DOHH2 (cell line): ENCODE measurements around the gene SSC5D.

Experiments
- H3F3A ChIP-seq: fragments of 200-600 bp; sonication (generic), shearing (Covaris generic); 2 replicates; pipeline ENCODE4 v1.6.0; 2016; ENCODE audit warnings: antibody characterized with exemption, mild to moderate bottlenecking; ENCODE audit not compliant: control insufficient read depth, insufficient read depth
- H3K27ac ChIP-seq: fragments of 200-600 bp; sonication (generic); 2 replicates; pipeline ENCODE4 v1.5.1; 2014; ENCODE audit warnings: low read depth, mild to moderate bottlenecking, low read length, moderate library complexity
- H3K27me3 ChIP-seq: fragments of 200-600 bp; sonication (generic); 2 replicates; pipeline ENCODE4 v1.6.1; 2014; ENCODE audit warnings: mild to moderate bottlenecking, low read length, mixed read lengths; ENCODE audit not compliant: control insufficient read depth
- H3K36me3 ChIP-seq: fragments of 200-600 bp; sonication (generic); 2 replicates; pipeline ENCODE4 v1.6.1; 2014; ENCODE audit warnings: mild to moderate bottlenecking, low read length, moderate library complexity, mixed read lengths; ENCODE audit not compliant: control insufficient read depth
- H3K4me1 ChIP-seq: fragments of 200-600 bp; sonication (generic); 2 replicates; pipeline ENCODE4 v1.6.1; 2014; ENCODE audit warnings: mild to moderate bottlenecking, low read length, mixed read lengths; ENCODE audit not compliant: control insufficient read depth
- H3K4me2 ChIP-seq: fragments of 200-600 bp; sonication (generic); 2 replicates; pipeline ENCODE4 v1.6.0; 2014; ENCODE audit warnings: mild to moderate bottlenecking, low read length, moderate library complexity
- H3K4me3 ChIP-seq: fragments of 200-600 bp; sonication (generic); 2 replicates; pipeline ENCODE4 v1.5.1; 2014; ENCODE audit warnings: mild to moderate bottlenecking, low read length, mixed read lengths
- H3K79me2 ChIP-seq: fragments of 200-600 bp; sonication (generic); 2 replicates; pipeline ENCODE4 v1.6.1; 2014; ENCODE audit warnings: mild to moderate bottlenecking, low read length, mixed read lengths; ENCODE audit not compliant: control insufficient read depth
- H3K9me2 ChIP-seq: fragments of 200-600 bp; sonication (generic); replicated peaks from 2 replicates; pipeline ENCODE4 v1.6.1; 2014; ENCODE audit warnings: mild to moderate bottlenecking, low read length, mixed read lengths; ENCODE audit not compliant: control insufficient read depth
- H3K9me3 ChIP-seq: fragments of 200-600 bp; sonication (generic); 2 replicates; pipeline ENCODE4 v1.6.1; 2014; ENCODE audit warnings: antibody characterized with exemption, low read length, mixed read lengths; ENCODE audit not compliant: control insufficient read depth, insufficient read depth
- H4K20me1 ChIP-seq: fragments of 200-600 bp; sonication (generic); 2 replicates; pipeline ENCODE4 v1.6.0; 2014; ENCODE audit warnings: low read depth, mild to moderate bottlenecking, antibody characterized with exemption, low read length, moderate library complexity; ENCODE audit not compliant: control insufficient read depth, insufficient read depth
- EZH2phosphoT487 ChIP-seq: fragments of 200-600 bp; sonication (generic); IDR thresholded peaks from 2 replicates; pipeline ENCODE4 v1.6.1; 2017; ENCODE audit warnings: borderline replicate concordance, mild to moderate bottlenecking, antibody characterized with exemption, low read length, moderate library complexity, mixed read lengths
- TF ChIP-seq, protein P1 (sequence below): fragments of 200-600 bp; sonication (generic); IDR thresholded peaks from one replicate; pipeline ENCODE4 v1.5.1; 2014; ENCODE audit warnings: antibody characterized with exemption, mild to moderate bottlenecking, low read depth, low read length; ENCODE audit not compliant: poor library complexity, severe bottlenecking

SSC5D gene

DNA sequence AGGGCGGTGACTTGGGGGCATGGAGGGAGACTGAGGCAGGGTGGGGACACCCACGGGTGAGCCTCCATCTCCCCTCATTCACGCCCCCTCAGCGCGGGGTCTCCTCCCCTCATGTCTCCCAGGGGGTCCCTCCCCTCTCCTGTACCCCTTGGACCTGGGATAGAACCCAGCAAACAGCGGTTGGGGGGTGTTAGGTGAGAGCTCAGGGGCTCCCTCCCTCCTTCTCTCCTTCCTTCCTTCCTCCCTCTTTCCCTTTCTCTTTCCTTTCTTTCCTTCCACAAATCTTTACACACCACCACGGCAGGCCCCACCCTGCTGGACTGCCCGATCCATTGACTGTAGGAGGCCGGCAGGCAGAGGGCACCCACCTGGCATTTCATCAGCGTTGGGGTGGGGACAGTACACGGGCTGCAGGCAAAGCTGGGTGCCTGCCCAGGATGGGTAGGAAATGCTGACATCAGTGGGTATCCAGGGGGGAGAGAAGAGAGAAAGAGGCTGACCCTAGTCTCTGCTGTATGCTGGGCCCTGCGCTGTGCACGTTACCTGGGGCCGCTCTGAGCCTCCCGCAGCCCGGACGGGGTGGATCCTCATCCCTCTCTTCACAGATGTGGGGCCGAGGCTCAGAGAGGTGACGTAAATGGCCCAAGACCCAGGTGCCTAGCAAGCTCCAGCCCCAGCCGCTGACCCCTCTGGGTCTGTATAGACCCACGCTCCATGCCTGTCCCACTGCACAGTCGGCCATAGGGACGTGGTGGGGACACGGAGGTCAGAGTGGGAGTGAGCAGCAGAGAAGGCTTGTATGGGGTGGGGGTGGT, 3.5 kb downstream of the SSC5D start:
- Histone ChIP-seq H3K9me2 (no peaks in the 10 kb centered on the region), H3K9me3 (no peaks in the 10 kb centered on the region), H3F3A (no peaks in the 10 kb centered on the region; the same call in 1 of the 2 replicates), H3K79me2 (no peaks in the 10 kb centered on the region), H3K36me3 (no peaks in the 10 kb centered on the region), H3K4me2 (no peak overlapping the region), H3K27ac (no peak overlapping the region), H3K4me3 (no peak overlapping the region), H3K27me3 (no peaks in the 10 kb centered on the region), H4K20me1 (no peaks in the 10 kb centered on the region), H3K4me1 (no peaks in the 10 kb centered on the region; the same call in 1 of the 2 replicates)
- TF ChIP-seq, protein P1, sequence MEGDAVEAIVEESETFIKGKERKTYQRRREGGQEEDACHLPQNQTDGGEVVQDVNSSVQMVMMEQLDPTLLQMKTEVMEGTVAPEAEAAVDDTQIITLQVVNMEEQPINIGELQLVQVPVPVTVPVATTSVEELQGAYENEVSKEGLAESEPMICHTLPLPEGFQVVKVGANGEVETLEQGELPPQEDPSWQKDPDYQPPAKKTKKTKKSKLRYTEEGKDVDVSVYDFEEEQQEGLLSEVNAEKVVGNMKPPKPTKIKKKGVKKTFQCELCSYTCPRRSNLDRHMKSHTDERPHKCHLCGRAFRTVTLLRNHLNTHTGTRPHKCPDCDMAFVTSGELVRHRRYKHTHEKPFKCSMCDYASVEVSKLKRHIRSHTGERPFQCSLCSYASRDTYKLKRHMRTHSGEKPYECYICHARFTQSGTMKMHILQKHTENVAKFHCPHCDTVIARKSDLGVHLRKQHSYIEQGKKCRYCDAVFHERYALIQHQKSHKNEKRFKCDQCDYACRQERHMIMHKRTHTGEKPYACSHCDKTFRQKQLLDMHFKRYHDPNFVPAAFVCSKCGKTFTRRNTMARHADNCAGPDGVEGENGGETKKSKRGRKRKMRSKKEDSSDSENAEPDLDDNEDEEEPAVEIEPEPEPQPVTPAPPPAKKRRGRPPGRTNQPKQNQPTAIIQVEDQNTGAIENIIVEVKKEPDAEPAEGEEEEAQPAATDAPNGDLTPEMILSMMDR, result no peak
- TF ChIP-seq EZH2phosphoT487, result no peak

DNA sequence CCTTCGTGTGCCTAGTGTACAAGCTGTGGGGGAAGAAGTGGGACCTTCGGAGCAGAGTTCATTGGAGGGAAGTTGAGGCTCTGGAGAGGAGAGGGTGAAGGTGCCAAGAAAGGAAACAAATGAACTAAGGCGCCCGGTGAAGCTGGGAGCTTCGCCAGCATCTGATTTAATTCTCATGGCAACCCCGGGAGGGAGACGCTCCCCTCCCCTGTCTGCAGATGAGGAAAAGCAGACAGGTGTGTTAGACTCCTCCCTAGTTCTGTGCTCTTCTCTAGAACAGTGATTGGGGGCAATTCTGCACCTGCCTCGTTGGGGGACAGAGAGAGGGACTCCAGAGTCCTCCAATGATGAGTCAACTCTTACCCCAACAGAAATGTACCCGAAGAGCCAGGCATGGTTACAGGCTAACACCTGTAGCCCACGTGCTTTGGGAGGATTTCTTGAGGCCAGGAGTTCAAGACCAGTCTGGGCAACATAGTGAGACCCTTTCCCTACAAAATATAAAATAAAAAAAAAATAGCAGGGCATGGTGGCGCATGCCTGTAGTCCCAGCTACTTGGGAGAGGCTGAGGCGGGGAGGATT, 4.2 kb downstream of the SSC5D start:
- no peaks in the 10 kb centered on the region; the same call in 1 of the 2 replicates for H3F3A ChIP-seq
- no peak for TF ChIP-seq EZH2phosphoT487
- TF ChIP-seq, protein P1, result no peak
- H3K36me3 ChIP-seq, result no peaks in the 10 kb centered on the region
- no peaks in the 10 kb centered on the region for H3K9me3 ChIP-seq
- H3K27me3 ChIP-seq, result no peaks in the 10 kb centered on the region
- H3K4me2 ChIP-seq, result no peak overlapping the region
- H3K79me2 ChIP-seq, result no peaks in the 10 kb centered on the region
- no peaks in the 10 kb centered on the region; the same call in 1 of the 2 replicates for H3K4me1 ChIP-seq
- H3K27ac ChIP-seq, result no peak overlapping the region
- H4K20me1 ChIP-seq, result no peaks in the 10 kb centered on the region
- H3K9me2 ChIP-seq, result no peaks in the 10 kb centered on the region
- H3K4me3 ChIP-seq, result no peak overlapping the region

DNA sequence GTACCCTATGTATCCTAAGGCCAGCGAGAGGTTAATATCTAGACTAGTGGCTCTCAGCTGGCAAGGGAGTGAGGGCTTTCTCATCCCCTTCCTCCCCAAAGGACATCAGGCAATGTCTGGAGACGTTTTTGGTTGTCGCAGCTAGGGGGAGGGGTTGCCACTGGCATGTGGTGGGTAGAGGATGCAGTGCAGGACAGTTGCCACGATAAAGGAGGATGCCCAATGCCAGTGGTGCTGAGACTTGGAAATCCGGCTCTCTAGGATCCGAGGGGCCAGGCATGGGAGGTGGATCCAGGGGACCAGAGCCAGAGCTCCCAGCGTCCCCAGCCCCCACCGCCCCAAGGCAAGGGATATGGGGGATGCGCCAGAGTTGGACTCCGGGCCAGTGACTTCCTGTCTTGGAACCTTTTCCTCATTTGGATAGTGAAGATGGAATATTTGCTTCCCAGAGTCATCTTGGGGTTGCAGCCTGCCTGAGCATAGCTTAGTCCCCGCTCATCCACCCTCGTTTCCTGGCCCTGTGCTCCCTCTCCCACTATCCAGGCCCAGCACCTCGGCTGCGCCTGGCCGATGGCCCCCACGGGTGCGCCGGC, 4.9 kb downstream of the SSC5D start:
- TF ChIP-seq, protein P1, result no peak
- no peak for TF ChIP-seq EZH2phosphoT487
- no peaks in the 10 kb centered on the region; the same call in 1 of the 2 replicates for H3K4me1 ChIP-seq
- H3K79me2 ChIP-seq, result no peaks in the 10 kb centered on the region
- no peaks in the 10 kb centered on the region for H3F3A ChIP-seq
- no peak overlapping the region for H3K4me2 ChIP-seq
- H4K20me1 ChIP-seq, result no peaks in the 10 kb centered on the region
- no peak overlapping the region for H3K27ac ChIP-seq
- H3K4me3 ChIP-seq, result no peak overlapping the region
- H3K9me2 ChIP-seq, result no peaks in the 10 kb centered on the region
- no peaks in the 10 kb centered on the region for H3K36me3 ChIP-seq
- H3K9me3 ChIP-seq, result no peaks in the 10 kb centered on the region
- no peaks in the 10 kb centered on the region for H3K27me3 ChIP-seq
